ENCODE measurements around the gene GATB. TPM values are rescaled to one million over a fixed set of nuclear protein-coding genes. Genes with fewer than 3 reads are reported as not detected.
"Not testable (repeated sequence)": the region's sequence is repeated elsewhere in the genome, so short reads cannot be mapped to it uniquely, and the experiment has no call there.

GATB gene
- total and polyA plus RNA-seq, 2 donors, result 11.7 to 12.8 TPM

GRCh38 chr4:151736361-151736760 lies 24.4 kb downstream of the GATB start:
- no peaks in the 10 kb centered on the region for H3K4me1 ChIP-seq (ENCODE audit: insufficient read depth)
- H3K27ac ChIP-seq (ENCODE audit: low read depth), result no peak overlapping the region
- 96% methylated on average over 1 of the region's 1 CpG for WGBS
- no peak overlapping the region for H3K4me3 ChIP-seq (ENCODE audit: low read depth, low read length)
- H3K36me3 ChIP-seq (ENCODE audit: insufficient read depth), result peaks cover 1% of the 10 kb centered on the region
- no peak for DNase-seq (ENCODE audit: extremely low spot score)

- not testable (repeated sequence) for H3K27ac ChIP-seq (ENCODE audit: low read depth); H3K36me3 ChIP-seq (ENCODE audit: insufficient read depth); H3K4me1 ChIP-seq (ENCODE audit: insufficient read depth); H3K4me3 ChIP-seq (ENCODE audit: low read depth, low read length); DNase-seq (ENCODE audit: extremely low spot score)
- WGBS, result 94% methylated on average over 29 of the region's 34 CpGs
These were observed 29.1 kb downstream of the GATB start for GRCh38 chr4:151731670-151732069.

- 84% methylated on average over 12 of the region's 12 CpGs for WGBS
- no peak overlapping the region for H3K27ac ChIP-seq (ENCODE audit: low read depth)
- no peak for DNase-seq (ENCODE audit: extremely low spot score)
These were observed 30.9 kb downstream of the GATB start for GRCh38 chr4:151729731-151730559.

GRCh38 chr4:151728679-151729078 lies 32.1 kb downstream of the GATB start:
- 90% methylated on average over 2 of the region's 2 CpGs for WGBS
- DNase-seq (ENCODE audit: extremely low spot score), result no peak

More at GRCh38 chr4:151729731-151730559, 30.9 kb downstream of the GATB start:
- H3K4me3 ChIP-seq (ENCODE audit: low read depth, low read length), result no peak overlapping the region
- H3K36me3 ChIP-seq (ENCODE audit: insufficient read depth), result no peaks in the 10 kb centered on the region
- no peaks in the 10 kb centered on the region for H3K4me1 ChIP-seq (ENCODE audit: insufficient read depth)

GRCh38 chr4:151728006-151728405 lies 32.8 kb downstream of the GATB start:
- no peak overlapping the region for H3K27ac ChIP-seq (ENCODE audit: low read depth)
- no peaks in the 10 kb centered on the region for H3K36me3 ChIP-seq (ENCODE audit: insufficient read depth)
- DNase-seq (ENCODE audit: extremely low spot score), result no peak
- H3K4me3 ChIP-seq (ENCODE audit: low read depth, low read length), result no peak overlapping the region
- 65% methylated on average over 1 of the region's 1 CpG for WGBS
- no peaks in the 10 kb centered on the region for H3K4me1 ChIP-seq (ENCODE audit: insufficient read depth)

More at GRCh38 chr4:151728679-151729078, 32.1 kb downstream of the GATB start:
- Histone ChIP-seq H3K4me1 (ENCODE audit: insufficient read depth) (no peaks in the 10 kb centered on the region), H3K4me3 (ENCODE audit: low read depth, low read length) (no peak overlapping the region), H3K36me3 (ENCODE audit: insufficient read depth) (no peaks in the 10 kb centered on the region), H3K27ac (ENCODE audit: low read depth) (no peak overlapping the region)

- no peak overlapping the region for H3K4me3 ChIP-seq (ENCODE audit: low read depth, low read length)
- no peak overlapping the region for H3K27ac ChIP-seq (ENCODE audit: low read depth)
- WGBS, result 97% methylated on average over 1 of the region's 1 CpG
- no peaks in the 10 kb centered on the region for H3K4me1 ChIP-seq (ENCODE audit: insufficient read depth)
- H3K36me3 ChIP-seq (ENCODE audit: insufficient read depth), result no peaks in the 10 kb centered on the region
- DNase-seq (ENCODE audit: extremely low spot score), result no peak
These were observed 33.4 kb downstream of the GATB start for GRCh38 chr4:151727365-151727764.

- Histone ChIP-seq H3K4me3 (ENCODE audit: low read depth, low read length) (no peak overlapping the region), H3K4me1 (ENCODE audit: insufficient read depth) (no peaks in the 10 kb centered on the region), H3K27ac (ENCODE audit: low read depth) (no peak overlapping the region), H3K36me3 (ENCODE audit: insufficient read depth) (no peaks in the 10 kb centered on the region)
- 88% methylated on average over 2 of the region's 2 CpGs for WGBS
- no peak for DNase-seq (ENCODE audit: extremely low spot score)
These were observed 35.7 kb downstream of the GATB start for GRCh38 chr4:151725087-151725486.

- Histone ChIP-seq H3K4me3 (ENCODE audit: low read depth, low read length) (no peak overlapping the region), H3K27ac (ENCODE audit: low read depth) (no peak overlapping the region), H3K36me3 (ENCODE audit: insufficient read depth) (no peaks in the 10 kb centered on the region), H3K4me1 (ENCODE audit: insufficient read depth) (no peaks in the 10 kb centered on the region)
- WGBS, result 90% methylated on average over 2 of the region's 2 CpGs
- DNase-seq (ENCODE audit: extremely low spot score), result no peak
These were observed 38.9 kb downstream of the GATB start for GRCh38 chr4:151721916-151722315.

GRCh38 chr4:151721466-151721865 lies 39.3 kb downstream of the GATB start:
- H3K4me1 ChIP-seq (ENCODE audit: insufficient read depth), result no peaks in the 10 kb centered on the region
- 73% methylated on average over 7 of the region's 7 CpGs for WGBS
- no peak overlapping the region for H3K4me3 ChIP-seq (ENCODE audit: low read depth, low read length)
- H3K36me3 ChIP-seq (ENCODE audit: insufficient read depth), result no peaks in the 10 kb centered on the region
- DNase-seq (ENCODE audit: extremely low spot score), result no peak
- no peak overlapping the region for H3K27ac ChIP-seq (ENCODE audit: low read depth)

GRCh38 chr4:151719956-151720334 lies 40.9 kb downstream of the GATB start:
- DNase-seq (ENCODE audit: extremely low spot score), result no peak
- whole genome bisulfite sequencing, result 90% methylated on average over 8 of the region's 8 CpGs
- no peaks in the 10 kb centered on the region for H3K4me1 ChIP-seq (ENCODE audit: insufficient read depth)
- H3K27ac ChIP-seq (ENCODE audit: low read depth), result no peak overlapping the region
- H3K36me3 ChIP-seq (ENCODE audit: insufficient read depth), result no peaks in the 10 kb centered on the region
- no peak overlapping the region for H3K4me3 ChIP-seq (ENCODE audit: low read depth, low read length)

GRCh38 chr4:151718984-151719955 lies 41.5 kb downstream of the GATB start:
- DNase-seq (ENCODE audit: extremely low spot score), result no peak
- Histone ChIP-seq H3K27ac (ENCODE audit: low read depth) (no peak overlapping the region), H3K36me3 (ENCODE audit: insufficient read depth) (no peaks in the 10 kb centered on the region), H3K4me3 (ENCODE audit: low read depth, low read length) (no peak overlapping the region), H3K4me1 (ENCODE audit: insufficient read depth) (no peaks in the 10 kb centered on the region)
- WGBS, result 79% methylated on average over 19 of the region's 19 CpGs

GRCh38 chr4:151717909-151718628 lies 42.7 kb downstream of the GATB start:
- Histone ChIP-seq H3K4me1 (ENCODE audit: insufficient read depth) (no peaks in the 10 kb centered on the region), H3K4me3 (ENCODE audit: low read depth, low read length) (no peak overlapping the region), H3K27ac (ENCODE audit: low read depth) (no peak overlapping the region), H3K36me3 (ENCODE audit: insufficient read depth) (no peaks in the 10 kb centered on the region)
- DNase-seq (ENCODE audit: extremely low spot score), result no peak
- 81% methylated on average over 10 of the region's 10 CpGs for WGBS

GRCh38 chr4:151717314-151717713 lies 43.5 kb downstream of the GATB start:
- Histone ChIP-seq H3K36me3 (ENCODE audit: insufficient read depth) (no peaks in the 10 kb centered on the region), H3K4me1 (ENCODE audit: insufficient read depth) (no peaks in the 10 kb centered on the region), H3K27ac (ENCODE audit: low read depth) (no peak overlapping the region), H3K4me3 (ENCODE audit: low read depth, low read length) (no peak overlapping the region)
- DNase-seq (ENCODE audit: extremely low spot score), result no peak
- WGBS, result 69% methylated on average over 2 of the region's 2 CpGs
